ENCODE results near the gene EPPIN. TPM values are rescaled to one million over a fixed set of nuclear protein-coding genes. Genes with fewer than 3 reads are reported as not detected.

Gene EPPIN
- total RNA-seq, 1 donor from 2014 or later, result not detected

- peak; percentile 93 for ATAC-seq
Observed at GRCh38 chr20:45538209-45538799, 8.9 kb downstream of the EPPIN start.

DNA sequence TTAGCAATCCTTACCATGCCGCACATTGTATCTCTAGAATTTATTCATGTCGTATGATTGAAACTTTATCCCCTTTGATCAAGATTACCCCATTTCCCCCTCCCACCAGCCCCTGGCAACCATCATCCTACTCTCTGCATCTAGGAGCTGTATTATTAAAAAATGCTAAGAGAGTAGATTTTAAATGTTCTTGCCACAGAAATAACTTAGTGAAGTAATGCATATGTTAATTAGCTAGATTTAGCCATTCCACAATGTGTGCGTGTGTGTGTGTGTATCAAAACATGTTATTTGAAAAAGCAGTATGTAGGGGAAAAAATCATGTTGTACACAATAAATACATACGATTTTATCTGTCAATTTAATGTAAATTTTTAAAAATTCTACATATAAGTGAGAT lies 19.9 kb downstream of the EPPIN start:
- ATAC-seq, result no peak

DNA sequence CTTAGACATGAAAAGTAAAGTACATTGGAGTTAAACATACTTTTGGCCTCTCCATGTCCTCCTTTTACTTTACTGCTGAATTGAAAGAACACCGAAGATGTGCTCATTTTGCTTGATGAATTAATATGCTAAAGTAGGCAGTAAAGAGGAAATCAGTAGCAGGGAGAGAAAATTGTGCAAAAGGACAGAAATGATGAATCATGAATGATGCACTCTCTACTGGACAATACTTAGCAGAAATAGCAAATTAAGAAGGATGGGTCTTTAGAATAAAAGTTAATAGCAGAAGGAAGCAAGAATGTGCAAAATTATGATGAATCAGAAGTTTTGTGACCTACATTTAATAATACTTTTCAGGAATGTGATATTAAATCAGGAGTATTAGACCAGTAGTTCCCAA lies 23.4 kb downstream of the EPPIN start:
- ATAC-seq, result no peak

- ATAC-seq, result peak; percentile 91
Observed at GRCh38 chr20:45518282-45518681, 28.9 kb downstream of the EPPIN start.

- no peak for ATAC-seq
Observed at GRCh38 chr20:45515147-45515913, 31.9 kb downstream of the EPPIN start, which contains the start of gene SPINT3. Gene SPINT3 (minus strand): TSS chr20:45515622. CDS start chr20:45515608, 14 bp downstream.

- no peak for ATAC-seq
Observed at GRCh38 chr20:45510242-45510862, 36.8 kb downstream of the EPPIN start.

DNA sequence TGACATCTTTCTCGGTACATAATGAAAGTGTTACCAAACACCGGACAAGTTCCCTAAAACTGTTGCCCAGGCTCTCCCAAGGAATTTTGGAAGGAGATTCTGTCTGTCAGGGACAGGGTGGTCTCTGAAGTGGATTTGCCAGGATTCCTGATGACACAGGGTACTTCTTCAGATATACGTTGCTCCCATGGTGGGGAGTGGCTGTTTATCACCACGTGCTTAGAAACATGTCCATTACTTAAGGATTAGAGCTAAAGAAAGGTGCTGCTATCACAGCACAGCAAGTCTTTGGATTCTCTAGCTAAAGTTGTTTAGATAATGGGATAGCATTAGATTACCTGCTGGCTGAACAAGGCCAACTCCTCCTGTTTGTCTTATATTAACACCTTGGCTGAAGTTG lies 38.1 kb downstream of the EPPIN start:
- ATAC-seq, result no peak

GRCh38 chr20:45508068-45508886 lies 38.9 kb downstream of the EPPIN start:
- peak; percentile 74 for ATAC-seq

DNA sequence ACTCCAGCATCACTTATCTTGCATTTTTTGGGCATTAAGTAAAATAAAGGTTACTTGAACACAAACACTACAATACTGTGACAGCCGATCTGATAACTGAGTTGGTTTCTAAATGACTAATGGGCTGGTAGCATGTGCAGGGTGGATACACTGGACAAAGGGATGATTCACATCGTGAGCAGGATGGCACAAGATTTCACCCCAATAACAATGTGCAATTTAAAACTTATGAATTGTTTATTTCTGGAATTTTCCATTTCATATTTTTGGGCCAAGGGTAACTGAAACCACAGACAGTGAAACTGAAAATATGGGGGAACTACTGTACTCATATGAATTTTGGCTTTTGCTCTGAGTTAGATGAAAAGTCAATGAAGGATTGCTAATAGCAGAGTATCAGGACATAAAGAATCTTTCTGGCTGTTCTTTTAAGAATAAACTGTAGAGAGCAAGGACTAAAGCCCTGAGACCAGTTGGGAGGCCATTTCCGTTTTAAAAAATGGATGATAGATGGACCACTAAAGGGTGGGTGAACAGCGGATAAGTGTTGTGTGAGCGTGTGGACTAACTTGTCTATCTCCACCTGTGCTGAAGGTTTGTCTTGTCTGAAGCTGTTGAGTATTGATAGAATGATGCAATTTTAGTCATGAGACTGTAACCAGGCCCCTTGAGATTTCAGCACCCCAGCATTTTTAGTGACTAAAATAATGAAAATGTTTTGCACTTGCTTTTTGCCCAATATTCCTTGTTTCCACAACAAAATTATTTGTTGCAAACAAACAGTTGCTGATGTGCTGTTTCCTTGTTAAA lies 40.0 kb downstream of the EPPIN start:
- peak; percentile 61 for ATAC-seq

- no peak for ATAC-seq
Observed at GRCh38 chr20:45506398-45506797, 40.8 kb downstream of the EPPIN start.

GRCh38 chr20:45503403-45503802 lies 43.8 kb downstream of the EPPIN start:
- ATAC-seq, result no peak

DNA sequence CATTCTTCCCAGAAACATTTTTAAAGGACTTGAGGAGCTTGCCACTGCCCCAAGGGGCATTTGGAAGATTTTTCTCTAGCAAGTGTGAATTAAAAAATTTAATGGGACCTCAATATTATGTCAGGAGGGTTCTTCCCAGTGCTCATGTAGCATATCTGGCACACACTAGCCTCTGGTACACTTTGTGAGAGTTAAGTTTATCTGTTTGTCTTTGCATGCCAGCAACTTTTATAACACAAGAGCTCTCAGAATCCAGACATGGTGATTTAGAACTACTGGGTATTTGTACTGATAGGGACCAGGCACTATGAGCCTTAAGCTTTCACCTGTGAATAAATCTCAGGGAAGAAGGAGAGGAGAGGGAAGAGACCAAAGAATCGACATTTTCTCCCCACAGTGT lies 44.6 kb downstream of the EPPIN start:
- ATAC-seq, result no peak

GRCh38 chr20:45501600-45501999 lies 45.6 kb downstream of the EPPIN start:
- ATAC-seq, result no peak

- ATAC-seq, result no peak
Observed at GRCh38 chr20:45500022-45500421, 47.2 kb downstream of the EPPIN start.

- no peak for ATAC-seq
Observed at GRCh38 chr20:45497971-45498494, 49.2 kb downstream of the EPPIN start.

GRCh38 chr20:45496166-45496565 lies 51.0 kb downstream of the EPPIN start:
- no peak for ATAC-seq

GRCh38 chr20:45495501-45495941 lies 51.7 kb downstream of the EPPIN start:
- no peak for ATAC-seq
